Left ventricle myocardium inferior (tissue), 1 donor: Measurements from ENCODE around the gene ZNF710. TPM values are rescaled to one million over a fixed set of nuclear protein-coding genes. Genes with fewer than 3 reads are reported as not detected.
"Not testable (repeated sequence)": the region's sequence is repeated elsewhere in the genome, so short reads cannot be mapped to it uniquely, and the experiment has no call there.

Source experiments
- DNase-seq: peaks from one replicate; pipeline ENCODE4 v3.0.0-alpha.2; 2020
- H3K27ac ChIP-seq: fragments of 200-600 bp; replicated peaks from 2 replicates; pipeline ENCODE4 v1.8.0; 2021
- H3K27me3 ChIP-seq: fragments of 200-600 bp; 2 replicates; pipeline ENCODE4 v1.8.0; 2021; ENCODE audit warnings: low read depth
- H3K36me3 ChIP-seq: fragments of 200-600 bp; 2 replicates; pipeline ENCODE4 v1.8.0; 2021
- H3K4me1 ChIP-seq: fragments of 200-600 bp; 2 replicates; pipeline ENCODE4 v1.8.0; 2021
- H3K4me3 ChIP-seq: fragments of 200-600 bp; 2 replicates; pipeline ENCODE4 v1.8.0; 2021; ENCODE audit warnings: mild to moderate bottlenecking, moderate library complexity
- H3K9me3 ChIP-seq: fragments of 200-600 bp; replicated peaks from 2 replicates; pipeline ENCODE4 v1.8.0; 2021
- CTCF ChIP-seq: fragments of 200-600 bp; IDR thresholded peaks from 2 replicates; pipeline ENCODE4 v1.8.0; 2021; ENCODE audit warnings: antibody characterized with exemption, mild to moderate bottlenecking, borderline replicate concordance
- intact Hi-C: fragments of 100-400 bp; cut with micrococcal nuclease; formaldehyde crosslinking; loops from one replicate; pipeline ENCODE4 v1.11.0; 2022
- total RNA-seq: library from RNA; stranded (reverse); fragmentation: NEBNext Ultra II Directional; extraction: Animal tissue kit (Norgen Biotek cat#: 25700); gene quantifications from one replicate; pipeline ENCODE4 v1.2.1, GENCODE V29; 2021
- donor health status: DM: no; HTN: yes; CAD: no; lungs with severe emphysema.

ZNF710 gene
- total RNA-seq, 1 donor from 2014 or later, result 5.5 TPM

DNA sequence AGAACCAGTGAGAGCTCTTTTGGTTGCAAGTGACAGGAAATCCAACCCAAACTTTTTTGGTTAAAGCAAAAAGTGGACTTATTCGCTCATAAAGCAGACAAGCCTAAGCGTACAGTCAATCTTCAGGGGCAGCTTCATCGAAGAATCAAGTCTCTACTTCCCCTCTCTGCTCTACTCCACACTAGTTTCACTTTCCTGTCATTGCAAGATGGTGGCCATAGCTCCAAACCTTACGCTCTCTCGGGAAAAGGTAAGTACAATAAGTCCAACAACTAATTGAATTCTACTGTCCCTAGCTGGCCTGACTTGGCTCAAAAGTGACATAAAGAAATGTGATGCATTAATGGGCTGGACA lies 24.9 kb upstream of the ZNF710 start:
- intact Hi-C loops, result no loop called here
- no peaks in the 10 kb centered on the region for H3K27me3 ChIP-seq
- peak overlapping the region; percentile 9 for H3K27ac ChIP-seq
- H3K9me3 ChIP-seq, result no peaks in the 10 kb centered on the region
- DNase-seq, result no peak
- TF ChIP-seq CTCF, result no peak
- no peaks in the 10 kb centered on the region for H3K4me1 ChIP-seq
- H3K4me3 ChIP-seq, result no peak overlapping the region
- H3K36me3 ChIP-seq, result no peaks in the 10 kb centered on the region

DNA sequence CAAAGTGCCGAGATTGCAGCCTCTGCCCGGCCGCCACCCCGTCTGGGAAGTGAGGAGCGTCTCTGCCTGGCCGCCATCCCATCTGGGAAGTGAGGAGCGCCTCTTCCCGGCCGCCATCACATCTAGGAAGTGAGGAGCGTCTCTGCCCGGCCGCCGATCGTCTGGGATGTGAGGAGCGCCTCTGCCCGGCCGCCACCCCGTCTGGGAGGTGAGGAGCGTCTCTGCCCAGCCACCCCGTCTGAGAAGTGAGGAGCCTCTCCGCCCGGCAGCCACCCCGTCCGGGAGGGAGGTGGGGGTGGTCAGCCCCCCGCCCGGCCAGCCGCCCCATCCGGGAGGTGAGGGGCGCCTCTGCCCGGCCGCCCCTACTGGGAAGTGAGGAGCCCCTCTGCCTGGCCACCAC lies 23.3 kb upstream of the ZNF710 start:
- H3K9me3 ChIP-seq, H3K4me1 ChIP-seq, intact Hi-C loops, H3K27ac ChIP-seq, H3K36me3 ChIP-seq, H3K27me3 ChIP-seq, DNase-seq, H3K4me3 ChIP-seq: not testable (repeated sequence)

DNA sequence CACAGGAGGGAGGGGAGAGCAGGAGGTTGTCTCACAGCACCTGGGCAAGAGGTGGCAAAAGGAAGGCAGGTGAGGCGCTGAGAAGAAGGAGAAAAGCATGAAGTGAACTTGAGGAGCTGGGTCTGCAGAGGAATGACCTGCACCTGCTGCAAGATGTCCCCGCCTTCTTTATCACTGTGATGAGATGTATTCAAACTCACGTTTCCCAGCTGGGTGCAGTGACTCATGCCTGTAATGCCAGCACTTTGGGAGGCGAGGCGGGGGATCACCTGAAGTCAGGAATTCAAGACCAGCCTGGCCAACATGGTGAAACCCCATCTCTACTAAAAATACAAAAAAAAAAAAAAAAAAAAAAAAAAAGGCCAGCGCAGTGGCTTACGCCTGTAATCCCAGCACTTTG lies 22.2 kb upstream of the ZNF710 start:
- H3K9me3 ChIP-seq, result no peaks in the 10 kb centered on the region
- intact Hi-C loops, result no loop called here
- no peaks in the 10 kb centered on the region for H3K36me3 ChIP-seq
- TF ChIP-seq CTCF, result no peak
- no peak overlapping the region for H3K27ac ChIP-seq
- no peaks in the 10 kb centered on the region for H3K4me1 ChIP-seq
- no peaks in the 10 kb centered on the region for H3K27me3 ChIP-seq
- no peak for DNase-seq
- no peak overlapping the region for H3K4me3 ChIP-seq

- no peak overlapping the region for H3K4me3 ChIP-seq
- peaks cover 4% of the 10 kb centered on the region for H3K27me3 ChIP-seq
- intact Hi-C loops, result no loop called here
- H3K27ac ChIP-seq, result no peak overlapping the region
- no peaks in the 10 kb centered on the region for H3K4me1 ChIP-seq
- no peak for TF ChIP-seq CTCF
- no peak for DNase-seq
- no peaks in the 10 kb centered on the region for H3K36me3 ChIP-seq
- peaks cover 16% of the 10 kb centered on the region for H3K9me3 ChIP-seq
These were observed 20.2 kb upstream of the ZNF710 start for GRCh38 chr15:89980896-89981295.

GRCh38 chr15:89982315-89983055 lies 18.6 kb upstream of the ZNF710 start:
- Histone ChIP-seq H3K4me3 (no peak overlapping the region), H3K4me1 (no peaks in the 10 kb centered on the region), H3K27ac (no peak overlapping the region), H3K27me3 (peaks cover 4% of the 10 kb centered on the region), H3K9me3 (peaks cover 16% of the 10 kb centered on the region), H3K36me3 (no peaks in the 10 kb centered on the region)
- intact Hi-C loops, result no loop called here
- no peak for DNase-seq
- no peak for TF ChIP-seq CTCF

DNA sequence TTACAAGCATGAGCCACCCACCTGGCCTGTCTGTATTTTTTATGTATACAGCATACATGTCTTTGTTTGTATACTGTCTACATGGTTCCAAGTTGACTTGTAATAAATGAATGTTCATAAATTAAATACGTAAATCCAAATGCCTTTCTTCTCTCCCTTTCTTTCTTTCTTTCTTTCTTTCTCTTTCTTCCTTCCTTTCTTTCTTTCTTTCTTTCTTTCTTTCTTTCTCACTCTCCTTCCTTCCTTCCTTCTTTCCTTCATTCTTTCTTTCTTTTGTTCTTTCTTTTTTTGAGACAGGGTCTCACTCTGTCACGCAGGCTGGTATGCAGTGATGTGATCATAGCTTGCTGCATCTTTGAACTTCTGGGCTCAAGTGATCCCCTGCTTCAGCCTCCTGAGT lies 17.1 kb upstream of the ZNF710 start:
- peaks cover 4% of the 10 kb centered on the region for H3K27me3 ChIP-seq
- no peak for DNase-seq
- no peaks in the 10 kb centered on the region for H3K4me1 ChIP-seq
- H3K36me3 ChIP-seq, result no peaks in the 10 kb centered on the region
- peaks cover 16% of the 10 kb centered on the region for H3K9me3 ChIP-seq
- H3K27ac ChIP-seq, result no peak overlapping the region
- no peak overlapping the region for H3K4me3 ChIP-seq
- intact Hi-C loops, result no loop called here
- no peak for TF ChIP-seq CTCF
